DND-41 (cell line): ENCODE results near the gene SLC15A1.

Experiments used
- ATAC-seq: fragments of 200-7000 bp; cut with Tn5 transposase; 3 replicates; pipeline ENCODE4 v1.9.1; 2021; ENCODE audit warnings: low read depth; ENCODE audit not compliant: insufficient read depth
- DNase-seq: peaks from one replicate; pipeline ENCODE4 v3.0.0-alpha.2; 2020
- H2AFZ ChIP-seq: 2 replicates; pipeline ENCODE4 v1.6.0; 2012; ENCODE audit warnings: low read depth, low read length
- H3K27ac ChIP-seq: 2 replicates; pipeline ENCODE4 v1.5.1; 2012; ENCODE audit warnings: low read length, inconsistent platforms
- H3K27me3 ChIP-seq: fragments of 200-600 bp; sonication (generic); 2 replicates; pipeline ENCODE4 v1.6.0; 2012; ENCODE audit warnings: low read length, mild to moderate bottlenecking, inconsistent platforms; ENCODE audit not compliant: insufficient read depth, poor library complexity
- H3K36me3 ChIP-seq: 2 replicates; pipeline ENCODE4 v1.5.1; 2012; ENCODE audit warnings: low read length, inconsistent platforms; ENCODE audit not compliant: insufficient read depth
- H3K4me1 ChIP-seq: 2 replicates; pipeline ENCODE4 v1.5.1; 2012; ENCODE audit warnings: mild to moderate bottlenecking, low read length; ENCODE audit not compliant: insufficient read depth
- H3K4me2 ChIP-seq: 2 replicates; pipeline ENCODE4 v1.6.0; 2012; ENCODE audit warnings: mild to moderate bottlenecking, moderate library complexity, low read length, inconsistent platforms; ENCODE audit not compliant: insufficient read depth
- H3K4me3 ChIP-seq, 2 experiments: fragments of 200-600 bp in 1 of 2; shearing (Covaris generic) in 1 of 2; 2 replicates each; pipeline ENCODE4 v1.5.1; 2012 to 2016; ENCODE audit warnings: inconsistent platforms in 2 of 2, low read length in 2 of 2, mild to moderate bottlenecking in 2 of 2, low read depth in 1 of 2, moderate library complexity in 1 of 2
- H3K79me2 ChIP-seq: 2 replicates; pipeline ENCODE4 v1.6.0; 2012; ENCODE audit warnings: low read length, inconsistent platforms; ENCODE audit not compliant: insufficient read depth
- H3K9ac ChIP-seq: 2 replicates; pipeline ENCODE4 v1.6.0; 2012; ENCODE audit warnings: low read depth, mild to moderate bottlenecking, inconsistent platforms, low read length, moderate library complexity
- H3K9me3 ChIP-seq: 2 replicates; pipeline ENCODE4 v1.5.1; 2012; ENCODE audit warnings: low read length, moderate library complexity, mild to moderate bottlenecking, inconsistent platforms; ENCODE audit not compliant: insufficient read depth, severe bottlenecking
- H4K20me1 ChIP-seq: 2 replicates; pipeline ENCODE4 v1.6.0; 2012; ENCODE audit warnings: low read length; ENCODE audit not compliant: insufficient read depth
- CTCF ChIP-seq: IDR thresholded peaks from 2 replicates; pipeline ENCODE4 v1.5.1; 2012; ENCODE audit warnings: borderline replicate concordance, low read length, moderate library complexity, mild to moderate bottlenecking; ENCODE audit not compliant: poor library complexity, severe bottlenecking; ENCODE audit errors: extremely low read depth
- EZH2 ChIP-seq: IDR thresholded peaks from 3 replicates; pipeline ENCODE4 v1.6.1; 2012; ENCODE audit warnings: borderline replicate concordance, low read depth, mild to moderate bottlenecking, moderate library complexity, low read length, inconsistent platforms; ENCODE audit not compliant: severe bottlenecking

SLC15A1 gene

GRCh38 chr13:98772794-98773452, 20.5 kb upstream of the SLC15A1 start:
- no peaks in the 10 kb centered on the region for H3K79me2 ChIP-seq

GRCh38 chr13:98771838-98772611, 19.6 kb upstream of the SLC15A1 start:
- H3K4me3 ChIP-seq: no peak overlapping the region
- H2AFZ ChIP-seq: no peak overlapping the region
- H3K36me3 ChIP-seq: no peaks in the 10 kb centered on the region
- H3K4me1 ChIP-seq: no peaks in the 10 kb centered on the region
- no peak overlapping the region for H3K9ac ChIP-seq
- no peak for DNase-seq
- no peak overlapping the region for H3K4me2 ChIP-seq
- ATAC-seq: no peak
- H4K20me1 ChIP-seq: no peaks in the 10 kb centered on the region
- H3K27me3 ChIP-seq: no peaks in the 10 kb centered on the region
- H3K79me2 ChIP-seq: no peaks in the 10 kb centered on the region
- H3K9me3 ChIP-seq: no peaks in the 10 kb centered on the region
- H3K27ac ChIP-seq: no peak overlapping the region
- TF ChIP-seq EZH2 (no peak), CTCF (no peak)

More at GRCh38 chr13:98772794-98773452, 20.5 kb upstream of the SLC15A1 start:
- no peaks in the 10 kb centered on the region for H3K4me1 ChIP-seq
- H3K4me2 ChIP-seq: no peak overlapping the region
- H3K36me3 ChIP-seq: no peaks in the 10 kb centered on the region
- DNase-seq (no peak), ATAC-seq (0 out of 3 replicates have a peak, but pooled peaks have one; percentile 42)
- H2AFZ ChIP-seq: no peak overlapping the region
- no peaks in the 10 kb centered on the region for H3K9me3 ChIP-seq
- H3K27me3 ChIP-seq: no peaks in the 10 kb centered on the region
- H3K4me3 ChIP-seq: no peak overlapping the region
- H3K9ac ChIP-seq: no peak overlapping the region
- no peaks in the 10 kb centered on the region for H4K20me1 ChIP-seq
- H3K27ac ChIP-seq: no peak overlapping the region
- TF ChIP-seq EZH2 (no peak), CTCF (peak; percentile 9)

GRCh38 chr13:98769736-98770135, 17.3 kb upstream of the SLC15A1 start:
- no peak overlapping the region for H2AFZ ChIP-seq
- no peak overlapping the region for H3K27ac ChIP-seq
- H3K27me3 ChIP-seq: no peaks in the 10 kb centered on the region
- TF ChIP-seq EZH2 (no peak), CTCF (no peak)
- H4K20me1 ChIP-seq: no peaks in the 10 kb centered on the region
- DNase-seq (no peak), ATAC-seq (no peak)
- H3K4me1 ChIP-seq: no peaks in the 10 kb centered on the region
- no peaks in the 10 kb centered on the region for H3K9me3 ChIP-seq
- no peak overlapping the region for H3K4me2 ChIP-seq
- no peak overlapping the region for H3K4me3 ChIP-seq
- H3K36me3 ChIP-seq: no peaks in the 10 kb centered on the region
- H3K9ac ChIP-seq: no peak overlapping the region
- H3K79me2 ChIP-seq: no peaks in the 10 kb centered on the region
